HG02938 (cell line): ENCODE data around the gene GPI.
"Not testable (repeated sequence)": the region's sequence is repeated elsewhere in the genome, so short reads cannot be mapped to it uniquely, and the experiment has no call there.

ENCODE experiments used
- ATAC-seq: cut with Tn5 transposase; IDR thresholded peaks from one replicate; pipeline ENCODE4 v1.9.1; 2021; ENCODE audit warnings: mild to moderate bottlenecking, moderate library complexity; ENCODE audit not compliant: unreplicated experiment

GPI gene

GRCh38 chr19:34400844-34401243 is 35.8 kb downstream of the GPI start:
- ATAC-seq, result not testable (repeated sequence)

GRCh38 chr19:34402074-34402600 is 37.1 kb downstream of the GPI start:
- ATAC-seq, result no peak

GRCh38 chr19:34403784-34404108 is 38.8 kb downstream of the GPI start:
- ATAC-seq, result no peak

- ATAC-seq, result peak; percentile 83
Observed at GRCh38 chr19:34404109-34404909, 39.3 kb downstream of the GPI start, which contains the start of gene PDCD2L. PDCD2L (plus strand) TSS chr19:34404399; CDS start chr19:34404431, 32 bp downstream.

GRCh38 chr19:34405892-34406660 is 41.1 kb downstream of the GPI start:
- ATAC-seq, result no peak

GRCh38 chr19:34408411-34408810 is 43.4 kb downstream of the GPI start:
- no peak for ATAC-seq

GRCh38 chr19:34409189-34410164 is 44.5 kb downstream of the GPI start:
- no peak for ATAC-seq

- ATAC-seq, result no peak
Observed at GRCh38 chr19:34411216-34411615, 46.2 kb downstream of the GPI start.

GRCh38 chr19:34416021-34416545 is 51.1 kb downstream of the GPI start:
- ATAC-seq, result no peak

GRCh38 chr19:34418300-34418699 is 53.3 kb downstream of the GPI start:
- ATAC-seq, result no peak

- ATAC-seq, result no peak
Observed at GRCh38 chr19:34426096-34426661, 61.2 kb downstream of the GPI start.

- peak; percentile 44 for ATAC-seq
Observed at GRCh38 chr19:34428549-34429285, 63.7 kb downstream of the GPI start.

- no peak for ATAC-seq
Observed at GRCh38 chr19:34429553-34429952, 64.6 kb downstream of the GPI start.

GRCh38 chr19:34430738-34431625 is 66.0 kb downstream of the GPI start:
- ATAC-seq, result no peak

- no peak for ATAC-seq
Observed at GRCh38 chr19:34431681-34432402, 66.8 kb downstream of the GPI start.

- ATAC-seq, result no peak
Observed at GRCh38 chr19:34432797-34433196, 67.8 kb downstream of the GPI start.

GRCh38 chr19:34436716-34437115 is 71.7 kb downstream of the GPI start:
- no peak for ATAC-seq

GRCh38 chr19:34448191-34448590 is 83.2 kb downstream of the GPI start:
- ATAC-seq, result no peak
